Keratinocyte (primary cell): ENCODE results near the gene SPTLC2.

Experiments used
- EZH2 ChIP-seq: IDR thresholded peaks from one replicate; pipeline ENCODE4 v1.6.1; 2012; ENCODE audit warnings: inconsistent platforms, mild to moderate bottlenecking, low read length, moderate library complexity
- TF ChIP-seq, protein P1 (sequence below), 3 experiments: IDR thresholded peaks in 1 of 3; conservative IDR thresholded peaks in 1 of 3; optimal IDR thresholded peaks in 1 of 3; 2 replicates in 2 of 3; 3 replicates in 1 of 3; pipeline versions ENCODE3 to v1.5.1; 2011; ENCODE audit warnings: low read length in 3 of 3, mild to moderate bottlenecking in 3 of 3, moderate library complexity in 2 of 3, control low read depth in 1 of 3, inconsistent platforms in 1 of 3; ENCODE audit not compliant: insufficient read depth in 2 of 3; ENCODE audit errors: extremely low read depth in 1 of 3

DNA sequence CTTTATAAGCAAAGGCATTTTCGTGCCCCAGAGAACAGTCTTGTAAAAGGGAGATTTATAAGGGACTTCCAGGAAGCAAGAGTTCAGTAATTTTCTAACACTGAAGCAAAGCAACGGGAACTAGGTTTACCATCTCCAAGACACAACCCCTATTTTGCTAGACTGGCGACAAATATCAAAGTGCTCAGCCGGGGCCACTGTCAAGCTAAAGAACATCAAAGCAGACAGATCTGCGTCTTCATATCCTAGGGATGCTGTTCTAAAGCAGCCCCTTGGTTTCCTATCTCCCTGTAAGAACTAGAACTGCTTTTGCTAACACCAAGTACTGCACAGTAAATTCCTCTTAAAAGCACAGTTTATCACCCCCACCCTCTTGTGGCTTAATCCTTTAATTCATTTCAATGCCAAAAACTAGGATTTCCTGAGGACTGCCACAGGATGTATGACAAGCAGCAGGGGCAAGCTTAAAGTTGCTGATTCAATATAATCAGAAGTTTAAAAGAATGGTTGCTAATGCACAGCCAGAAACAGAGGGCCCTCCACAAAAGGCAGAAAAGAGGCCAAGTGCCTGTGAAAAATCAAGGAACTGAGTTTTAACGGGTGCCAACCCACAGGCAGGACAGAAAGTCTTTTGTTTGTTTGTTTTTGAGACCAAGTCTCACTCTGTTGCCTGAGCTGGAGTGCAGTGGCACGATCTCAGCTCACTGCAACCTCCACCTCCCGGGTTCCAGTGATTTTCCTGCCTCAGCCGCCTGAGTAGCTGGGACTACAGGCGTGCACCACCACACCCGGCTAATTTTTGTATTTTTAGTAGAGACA lies 73.8 kb downstream of the SPTLC2 start:
- TF ChIP-seq EZH2 = no peak
- TF ChIP-seq, protein P1, sequence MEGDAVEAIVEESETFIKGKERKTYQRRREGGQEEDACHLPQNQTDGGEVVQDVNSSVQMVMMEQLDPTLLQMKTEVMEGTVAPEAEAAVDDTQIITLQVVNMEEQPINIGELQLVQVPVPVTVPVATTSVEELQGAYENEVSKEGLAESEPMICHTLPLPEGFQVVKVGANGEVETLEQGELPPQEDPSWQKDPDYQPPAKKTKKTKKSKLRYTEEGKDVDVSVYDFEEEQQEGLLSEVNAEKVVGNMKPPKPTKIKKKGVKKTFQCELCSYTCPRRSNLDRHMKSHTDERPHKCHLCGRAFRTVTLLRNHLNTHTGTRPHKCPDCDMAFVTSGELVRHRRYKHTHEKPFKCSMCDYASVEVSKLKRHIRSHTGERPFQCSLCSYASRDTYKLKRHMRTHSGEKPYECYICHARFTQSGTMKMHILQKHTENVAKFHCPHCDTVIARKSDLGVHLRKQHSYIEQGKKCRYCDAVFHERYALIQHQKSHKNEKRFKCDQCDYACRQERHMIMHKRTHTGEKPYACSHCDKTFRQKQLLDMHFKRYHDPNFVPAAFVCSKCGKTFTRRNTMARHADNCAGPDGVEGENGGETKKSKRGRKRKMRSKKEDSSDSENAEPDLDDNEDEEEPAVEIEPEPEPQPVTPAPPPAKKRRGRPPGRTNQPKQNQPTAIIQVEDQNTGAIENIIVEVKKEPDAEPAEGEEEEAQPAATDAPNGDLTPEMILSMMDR (optimal IDR thresholded peaks at IDR 0.05 in 1 of 3, IDR thresholded peaks at IDR 0.05 in 1 of 3, conservative IDR thresholded peaks at IDR 0.05 in 1 of 3; ENCODE audit: extremely low read depth in 1 of 3, insufficient read depth in 2 of 3, low read length in 3 of 3) = no peak
